Measurements from ENCODE around the gene AFAP1. TPM values are rescaled to one million over a fixed set of nuclear protein-coding genes. Genes with fewer than 3 reads are reported as not detected.

Gene AFAP1
- total and polyA plus RNA-seq, 2 of the 8 experiments (the other 6 are each of a cell fraction or from before 2014, with no cell fraction given), result 3.6 to 18.2 TPM

GRCh38 chr4:7915875-7916242 is 23.8 kb downstream of the AFAP1 start:
- CTCF ChIA-PET (ENCODE audit: partially characterized antibody), result interaction anchor here (1.0 to 3.1 kb wide), 5 partner anchors 11 to 95 kb away, joined by 3 to 12 read pairs (median 7); no protein-coding TSS in a partner anchor
- Histone ChIP-seq H3K79me2 (ENCODE audit: control insufficient read depth in 1 of 2, insufficient read depth in 2 of 2, low read length in 2 of 2) (peaks cover 0 to 54% of the 10 kb centered on the region in 2 experiments; a peak in 2 of 4 replicates), H4K8ac (ENCODE audit: extremely low read depth, insufficient read depth, low read length) (no peak overlapping the region)

More at GRCh38 chr4:7915875-7916242, 23.8 kb downstream of the AFAP1 start:
- no peak overlapping the region for H3K4me2 ChIP-seq (ENCODE audit: insufficient read depth in 1 of 2, low read depth in 2 of 2, low read length in 2 of 2)
- H3K4ac ChIP-seq (replicated peaks; ENCODE audit: insufficient read length, low read depth, low read length), result no peak overlapping the region
- POLR2A ChIA-PET (ENCODE audit: partially characterized antibody), result interaction anchor here (1.0 kb wide), 1 partner anchor 15 kb away, joined by 4 read pairs; no protein-coding TSS in a partner anchor
- TF ChIP-seq KDM5A (IDR thresholded peaks at IDR 0.05; ENCODE audit: low read length) (no peak), CEBPB (IDR thresholded peaks at IDR 0.05; ENCODE audit: low read depth, low read length) (peak; percentile 96), HDAC6 (IDR thresholded peaks at IDR 0.05; ENCODE audit: low read depth, low read length) (no peak), EGR1 (IDR thresholded peaks at IDR 0.05; ENCODE audit: borderline replicate concordance, low read depth, low read length) (no peak), USF2 (IDR thresholded peaks at IDR 0.05; ENCODE audit: low read length) (no peak), CBX5 (IDR thresholded peaks at IDR 0.05; ENCODE audit: low read depth, low read length) (no peak), RNF2 (IDR thresholded peaks at IDR 0.05; ENCODE audit: borderline replicate concordance, low read depth, low read length, missing control alignments, poor library complexity, severe bottlenecking) (no peak)
- H2BK20ac ChIP-seq (ENCODE audit: low read length), result peak overlapping the region; percentile 0; the same call in 1 of the 2 replicates
- H4K91ac ChIP-seq (replicated peaks; ENCODE audit: insufficient read length, low read length), result no peak overlapping the region
- H3K4me3 ChIP-seq (ENCODE audit: extremely low read depth in 1 of 4, insufficient read depth in 2 of 4, low read depth in 3 of 4, low read length in 4 of 4), result no peak overlapping the region
- no peak overlapping the region for H3K27ac ChIP-seq (ENCODE audit: low read depth, low read length)
- no peaks in the 10 kb centered on the region for H3K36me3 ChIP-seq (ENCODE audit: control insufficient read depth in 2 of 4, insufficient read depth in 4 of 4, low read length in 3 of 4)
- 64% methylated on average over 6 of the region's 6 CpGs; no CpG with 5 or more reads in 1 of the 2 experiments for WGBS, 2 experiments (ENCODE audit: extremely low coverage in 1 of 2, insufficient coverage in 1 of 2, insufficient read length in 1 of 2, insufficient replicate concordance in 2 of 2, low coverage in 1 of 2, low lambda C conversion rate in 2 of 2, missing lambda C conversion rate in 1 of 2)
- no peak overlapping the region for H2AFZ ChIP-seq (ENCODE audit: low read length)
- no peak overlapping the region for H2BK5ac ChIP-seq (ENCODE audit: low read depth, low read length)
- H3K9me3 ChIP-seq (ENCODE audit: insufficient read depth in 2 of 2, low read depth in 1 of 2, low read length in 1 of 2), result no peaks in the 10 kb centered on the region; a peak in 1 of 4 replicates
- no peak overlapping the region for H2BK120ac ChIP-seq (replicated peaks; ENCODE audit: low read depth, low read length)
- no peak overlapping the region for H3K14ac ChIP-seq (ENCODE audit: insufficient read length)
- no peak overlapping the region for H2BK15ac ChIP-seq (ENCODE audit: low read length)
- DNase-seq (ENCODE audit: low read depth in 1 of 2, low spot score in 2 of 2) (no peak), FAIRE-seq (no peak)
- H2BK12ac ChIP-seq (ENCODE audit: low read depth, low read length), result no peak overlapping the region
- no peak overlapping the region for H3K18ac ChIP-seq (ENCODE audit: extremely low read depth, low read length)
- H2AK5ac ChIP-seq (ENCODE audit: low read depth, low read length), result no peak overlapping the region
- no peaks in the 10 kb centered on the region for H3K27me3 ChIP-seq (replicated peaks in 1 of 4; ENCODE audit: control insufficient read depth in 3 of 4, extremely low read depth in 1 of 4, insufficient read depth in 3 of 4, low read length in 3 of 4)
- H4K20me1 ChIP-seq (replicated peaks in 1 of 2; ENCODE audit: control insufficient read depth in 1 of 2, insufficient read depth in 2 of 2, low read length in 2 of 2), result no peaks in the 10 kb centered on the region
- peaks cover 9% of the 10 kb centered on the region; the same call in 1 of the 2 replicates for H3K79me1 ChIP-seq (ENCODE audit: low read depth, low read length)
- no peak overlapping the region for H3K9ac ChIP-seq (replicated peaks in 1 of 4; ENCODE audit: extremely low read depth in 1 of 4, low read depth in 3 of 4, low read length in 3 of 4)
- no peak overlapping the region for H3K56ac ChIP-seq (replicated peaks; ENCODE audit: insufficient read length, low read depth, low read length)
- H3K4me1 ChIP-seq (replicated peaks in 1 of 4; ENCODE audit: control insufficient read depth in 3 of 4, insufficient read depth in 4 of 4, low read length in 3 of 4), result peaks cover 8 to 13% (median 11%) of the 10 kb centered on the region in 4 experiments
- no peak overlapping the region for H3K23ac ChIP-seq (ENCODE audit: insufficient read length)
- H3K23me2 ChIP-seq (ENCODE audit: low read depth, low read length), result no peaks in the 10 kb centered on the region
- no peak overlapping the region for H4K5ac ChIP-seq (ENCODE audit: insufficient read length, low read depth, low read length)

Measured in H1 (cell line).